HG03196 (cell line): ENCODE data around the gene GPR141.
A peak's percentile ranks its signal among the peaks of the same experiment; 100 is the strongest.

ENCODE experiments used
- ATAC-seq: cut with Tn5 transposase; IDR thresholded peaks from one replicate; pipeline ENCODE4 v1.9.1; 2021; ENCODE audit not compliant: unreplicated experiment

The GPR141 gene

DNA sequence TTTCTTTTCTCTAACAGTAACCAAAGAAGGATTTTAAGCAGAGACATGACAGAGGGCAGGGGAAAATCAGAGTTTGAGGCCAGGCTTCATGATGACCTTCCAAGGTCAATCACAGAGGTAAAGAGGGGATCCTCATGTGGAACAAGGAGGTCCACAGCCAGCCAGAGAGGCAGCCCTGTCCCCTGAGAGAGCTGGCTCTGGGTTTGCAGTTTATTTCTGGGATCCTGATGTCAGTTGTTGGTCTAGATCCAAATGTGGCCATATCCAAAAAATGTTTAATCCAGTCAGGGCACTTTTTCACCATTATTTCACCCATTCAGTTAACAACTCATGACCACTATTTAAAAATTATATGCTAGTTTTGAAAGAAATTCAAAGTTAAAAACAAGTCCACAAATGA lies 45.6 kb downstream of the GPR141 start:
- no peak for ATAC-seq

GRCh38 chr7:37730501-37730900 lies 46.9 kb downstream of the GPR141 start:
- ATAC-seq, result no peak

- peak; percentile 80 for ATAC-seq
These were observed 48.7 kb downstream of the GPR141 start for GRCh38 chr7:37732253-37732652.

DNA sequence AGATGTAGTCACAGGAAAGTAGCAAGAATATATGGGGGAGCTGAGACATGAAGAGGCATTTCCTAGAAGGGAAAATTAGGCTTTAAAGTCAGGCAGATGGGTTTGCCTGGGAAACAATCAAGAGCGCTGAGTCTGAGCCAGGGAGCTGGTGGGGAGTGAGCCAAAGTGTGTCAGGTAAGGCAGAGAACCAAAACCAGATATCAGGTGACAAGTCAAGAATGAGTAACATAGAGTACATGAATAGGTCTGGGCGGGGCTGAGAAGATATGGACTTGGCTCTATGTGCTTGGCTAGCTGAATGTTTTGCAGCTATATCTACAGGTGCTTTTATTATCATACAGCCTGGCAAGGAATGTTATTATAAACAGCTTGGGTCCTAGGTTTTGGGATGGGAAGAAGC lies 49.3 kb downstream of the GPR141 start:
- ATAC-seq, result no peak

GRCh38 chr7:37735196-37735595 lies 51.6 kb downstream of the GPR141 start:
- ATAC-seq, result no peak

DNA sequence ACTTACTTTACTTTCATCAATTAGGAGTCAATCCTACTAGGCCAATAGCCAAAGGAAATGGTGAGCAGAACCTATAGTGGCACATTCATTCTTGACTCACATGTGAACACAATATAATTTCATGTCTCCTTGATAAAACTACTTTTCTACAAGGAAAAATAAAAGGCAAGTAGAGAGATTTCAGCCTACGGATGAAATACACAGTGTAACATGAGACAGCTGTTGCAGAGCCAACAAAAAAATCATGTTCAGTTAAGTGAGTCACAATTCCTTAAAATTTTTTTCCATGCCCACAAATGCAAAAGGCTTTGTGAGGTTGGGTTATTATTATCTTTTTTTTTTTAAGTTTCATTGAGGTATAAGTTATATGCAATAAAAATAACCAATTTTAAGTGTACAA lies 54.8 kb downstream of the GPR141 start:
- ATAC-seq, result no peak

- ATAC-seq, result no peak
These were observed 56.8 kb downstream of the GPR141 start for GRCh38 chr7:37740398-37740797.

- no peak for ATAC-seq
These were observed 58.2 kb downstream of the GPR141 start for GRCh38 chr7:37741776-37742175.

- ATAC-seq, result no peak
These were observed 67.5 kb downstream of the GPR141 start for GRCh38 chr7:37751096-37751495.

DNA sequence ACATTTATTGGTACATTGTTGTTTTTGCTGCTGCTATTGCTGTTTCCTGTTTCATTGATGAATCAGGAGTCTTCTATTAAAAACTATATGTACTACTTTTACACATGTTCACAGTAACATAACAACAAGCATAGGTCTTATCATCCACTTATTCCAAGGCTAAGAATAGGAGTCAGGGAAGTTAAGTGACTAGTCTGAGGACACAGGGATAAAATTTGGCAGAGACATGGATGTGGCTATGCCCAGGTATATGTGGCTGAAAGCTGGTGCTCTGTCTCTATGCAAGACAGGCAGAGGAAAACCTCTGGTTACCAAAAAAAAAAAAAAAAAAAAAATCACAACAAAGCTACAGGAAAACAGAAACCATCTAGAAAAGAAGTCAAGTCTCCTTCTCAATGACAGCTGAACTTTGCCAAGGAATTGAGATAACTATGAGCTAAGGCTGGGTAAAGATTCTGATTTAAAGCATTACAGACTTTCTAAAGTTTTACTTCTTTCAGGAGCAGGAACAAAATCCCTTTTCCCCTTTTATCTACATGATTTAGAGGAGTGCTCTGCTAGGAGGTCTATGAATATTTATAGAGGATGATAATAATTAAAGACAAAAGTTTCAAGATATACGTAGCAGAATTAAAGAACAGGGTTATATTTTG lies 70.0 kb downstream of the GPR141 start:
- no peak for ATAC-seq

DNA sequence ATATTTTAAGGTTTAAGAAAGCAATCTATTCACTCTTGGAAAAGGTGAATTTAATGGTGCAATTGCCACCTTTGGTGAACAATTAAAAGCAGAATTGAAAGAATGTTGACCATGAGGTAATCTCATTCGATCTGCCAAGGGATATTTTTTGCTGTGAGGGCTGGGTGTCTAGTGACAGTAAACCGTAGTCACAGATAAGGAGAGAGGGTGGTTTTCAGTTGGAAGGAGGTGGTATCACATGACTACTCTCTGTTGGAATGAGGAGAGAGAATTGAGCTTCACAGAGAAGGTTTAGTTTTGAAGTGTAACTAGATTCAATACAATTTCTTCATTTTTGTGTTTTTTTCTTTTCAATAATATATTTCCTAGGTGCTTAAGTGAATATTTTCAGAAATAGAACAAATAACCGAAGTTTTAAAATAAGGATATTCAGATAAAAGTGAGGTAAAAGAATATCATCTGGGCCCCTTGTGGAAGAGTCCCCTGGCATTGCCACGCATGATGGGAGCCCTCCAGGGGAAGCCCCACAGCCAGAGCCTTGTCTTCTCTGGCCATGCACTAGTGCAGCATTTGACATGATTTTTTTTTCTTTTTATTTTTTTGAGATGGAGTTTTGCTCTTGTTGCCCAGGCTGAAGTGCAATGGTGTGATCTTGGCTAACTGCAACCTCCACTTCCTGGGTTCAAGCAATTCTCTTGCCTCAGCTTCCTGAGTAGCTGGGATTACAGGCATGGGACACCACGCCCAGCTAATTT lies 73.4 kb downstream of the GPR141 start:
- no peak for ATAC-seq

- no peak for ATAC-seq
These were observed 74.0 kb downstream of the GPR141 start for GRCh38 chr7:37757563-37757962.

GRCh38 chr7:37758501-37759045 lies 75.0 kb downstream of the GPR141 start:
- ATAC-seq, result no peak

DNA sequence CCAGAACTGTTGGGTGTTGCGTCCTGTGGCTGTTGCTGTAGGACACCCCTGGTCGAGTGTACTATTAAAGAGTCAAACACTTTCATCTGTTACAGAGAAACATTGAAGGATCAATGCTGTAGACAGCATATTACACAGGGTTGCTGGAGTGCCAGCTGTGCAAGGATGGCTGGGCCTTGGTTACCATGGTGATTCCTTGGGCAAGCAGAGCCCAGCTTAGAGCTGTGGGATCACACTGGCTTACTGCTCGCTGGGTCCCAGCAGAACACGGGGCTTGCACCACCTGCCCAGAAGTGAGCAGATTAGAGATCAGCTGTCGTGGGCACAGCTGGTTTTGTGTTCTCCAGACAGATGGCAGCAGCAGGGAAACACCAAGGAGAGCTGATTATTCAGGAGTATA lies 76.0 kb downstream of the GPR141 start:
- no peak for ATAC-seq

- ATAC-seq, result no peak
These were observed 81.9 kb downstream of the GPR141 start for GRCh38 chr7:37765421-37765829.

DNA sequence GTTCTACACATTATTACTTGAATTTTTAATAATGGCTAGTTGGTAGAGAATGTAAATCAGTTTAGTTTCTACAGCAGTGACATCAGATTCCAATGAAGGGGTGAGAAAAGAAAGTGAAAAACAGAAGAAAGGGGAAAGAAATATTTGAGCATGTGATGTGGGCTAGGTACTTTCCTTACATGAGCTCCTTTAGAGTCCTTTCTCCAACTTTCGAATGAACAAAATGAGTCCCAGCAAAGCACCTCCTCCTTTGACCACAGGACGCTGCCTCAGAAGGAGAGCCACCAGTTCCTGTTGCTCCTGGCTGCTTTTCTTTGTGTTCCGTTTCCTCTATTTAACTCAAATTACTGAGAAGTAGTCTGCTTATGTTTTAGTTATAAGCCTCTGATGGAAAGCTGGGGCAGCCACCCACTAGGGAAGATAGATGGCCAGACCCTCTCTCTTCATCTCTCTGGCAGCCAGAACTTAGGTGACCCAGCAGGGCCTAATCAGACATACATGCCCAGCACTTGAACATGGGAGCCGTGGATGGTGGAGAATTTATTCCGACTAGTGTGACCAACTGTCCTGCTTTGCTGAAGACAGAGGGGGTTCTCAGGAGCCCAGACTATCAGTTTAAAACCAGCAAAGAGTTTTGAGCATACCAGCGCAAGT lies 82.4 kb downstream of the GPR141 start:
- ATAC-seq, result no peak

DNA sequence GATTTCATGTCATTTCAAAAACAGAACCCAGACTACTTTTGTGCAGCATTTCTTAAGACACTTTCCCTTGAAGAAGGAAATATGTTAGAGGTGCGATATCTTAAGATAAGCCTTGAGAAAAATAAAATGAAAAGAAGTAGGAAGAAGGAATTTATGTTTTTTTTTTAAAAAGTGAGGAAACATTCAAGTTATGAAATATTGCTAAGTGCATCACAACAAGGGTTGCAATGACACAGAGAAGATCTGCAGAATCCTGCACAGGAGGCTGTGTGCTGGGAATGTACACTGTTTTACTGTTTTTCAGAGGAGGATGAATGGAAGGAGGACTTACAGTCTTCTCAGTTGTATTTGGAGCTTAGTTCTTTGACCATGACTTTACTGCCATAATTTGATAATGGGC lies 85.0 kb downstream of the GPR141 start:
- ATAC-seq, result no peak

GRCh38 chr7:37769291-37769690 lies 85.7 kb downstream of the GPR141 start:
- no peak for ATAC-seq

- no peak for ATAC-seq
These were observed 86.2 kb downstream of the GPR141 start for GRCh38 chr7:37769726-37770125.

GRCh38 chr7:37770838-37771237 lies 87.3 kb downstream of the GPR141 start:
- ATAC-seq, result no peak

DNA sequence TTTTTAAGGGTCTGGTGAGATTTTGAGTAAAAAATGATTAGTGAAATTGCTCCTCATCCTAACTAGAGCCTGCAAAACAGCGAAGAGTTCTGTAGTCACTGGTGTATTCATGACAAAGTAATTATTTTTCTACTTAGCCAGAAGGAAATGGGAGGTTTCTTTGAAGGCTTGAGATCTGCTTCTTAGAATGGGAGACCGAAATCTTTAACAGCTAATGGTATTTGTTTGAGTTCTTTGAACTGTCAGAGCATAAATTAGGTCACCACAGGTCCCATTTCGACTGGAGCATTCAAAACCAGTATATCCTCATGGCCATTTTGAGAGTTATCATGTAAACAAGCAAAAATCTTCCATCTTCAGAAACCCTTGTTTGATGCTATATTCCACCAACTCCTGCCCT lies 87.8 kb downstream of the GPR141 start:
- no peak for ATAC-seq

- ATAC-seq, result no peak
These were observed 88.2 kb downstream of the GPR141 start for GRCh38 chr7:37771801-37772200.
